A549 (cell line): Measurements from ENCODE around the gene AIF1L.

ENCODE experiments used
- BHLHE40 ChIP-seq: IDR thresholded peaks from 2 replicates; pipeline ENCODE4 v1.6.1; 2012; ENCODE audit warnings: low read depth, low read length, inconsistent platforms
- CBX2 ChIP-seq: fragments of 200-600 bp; sonication (generic); IDR thresholded peaks from 2 replicates; pipeline ENCODE4 v1.6.1; 2016; ENCODE audit warnings: low read depth, mild to moderate bottlenecking, borderline replicate concordance
- JUN ChIP-seq, 2 experiments: fragments of >200 bp; sonication (Bioruptor Twin); formaldehyde crosslinking; IDR thresholded peaks; 2 replicates in 1 of 2; 3 replicates in 1 of 2; pipeline ENCODE4 v1.6.1; 2016 to 2017
- MYC ChIP-seq: IDR thresholded peaks from 2 replicates; pipeline ENCODE4 v1.6.1; 2012; ENCODE audit warnings: mild to moderate bottlenecking, inconsistent platforms, low read length, improper control_type of control experiment, borderline replicate concordance
- POLR2A ChIP-seq: IDR thresholded peaks from 2 replicates; pipeline ENCODE4 v1.6.1; 2012; ENCODE audit warnings: mild to moderate bottlenecking, low read length
- POLR2AphosphoS2 ChIP-seq: conservative IDR thresholded peaks from 2 replicates; pipeline ENCODE4 v1.6.1; 2012; ENCODE audit warnings: low read length, improper control_type of control experiment, inconsistent platforms
- SMC3 ChIP-seq: fragments of >200 bp; sonication (Bioruptor Twin); formaldehyde crosslinking; IDR thresholded peaks from 3 replicates; pipeline ENCODE4 v1.6.1; 2018; ENCODE audit warnings: inconsistent platforms
- TF ChIP-seq, protein P1 (sequence below): fragments of >200 bp; sonication (Bioruptor Twin); formaldehyde crosslinking; IDR thresholded peaks from 3 replicates; pipeline ENCODE4 v1.5.1; 2016
- TF ChIP-seq, protein P2 (sequence below): fragments of 250-450 bp; sonication (Bioruptor Pico); IDR thresholded peaks from 2 replicates; pipeline ENCODE4 v1.5.0; 2021; ENCODE audit warnings: mild to moderate bottlenecking, moderate library complexity, borderline replicate concordance
- TF ChIP-seq, protein P3 (sequence below): fragments of >200 bp; sonication (Bioruptor Twin); formaldehyde crosslinking; IDR thresholded peaks from 3 replicates; pipeline ENCODE4 v1.6.1; 2016

DNA sequence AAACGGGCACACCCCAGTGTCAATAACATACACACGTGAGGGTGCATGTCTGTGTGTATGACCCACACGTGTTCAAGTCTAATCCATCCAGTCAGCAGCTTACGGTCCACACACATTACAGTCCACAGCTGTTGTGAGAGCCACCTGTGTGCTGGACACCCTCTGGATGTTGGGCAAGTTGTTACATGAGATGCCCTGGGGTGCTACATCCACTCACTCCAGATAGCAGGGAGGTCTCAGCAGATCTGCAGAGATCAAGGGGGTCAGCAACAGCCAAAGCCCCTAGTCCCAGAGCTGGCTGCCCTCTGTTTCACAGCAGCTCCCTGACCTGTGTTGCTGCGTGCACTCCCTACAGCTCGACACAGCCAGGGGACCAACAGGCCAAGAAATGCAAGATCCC, 4.3 kb upstream of the AIF1L start:
- TF ChIP-seq POLR2A = no peak
- TF ChIP-seq POLR2AphosphoS2 = no peak
- TF ChIP-seq, protein P1, sequence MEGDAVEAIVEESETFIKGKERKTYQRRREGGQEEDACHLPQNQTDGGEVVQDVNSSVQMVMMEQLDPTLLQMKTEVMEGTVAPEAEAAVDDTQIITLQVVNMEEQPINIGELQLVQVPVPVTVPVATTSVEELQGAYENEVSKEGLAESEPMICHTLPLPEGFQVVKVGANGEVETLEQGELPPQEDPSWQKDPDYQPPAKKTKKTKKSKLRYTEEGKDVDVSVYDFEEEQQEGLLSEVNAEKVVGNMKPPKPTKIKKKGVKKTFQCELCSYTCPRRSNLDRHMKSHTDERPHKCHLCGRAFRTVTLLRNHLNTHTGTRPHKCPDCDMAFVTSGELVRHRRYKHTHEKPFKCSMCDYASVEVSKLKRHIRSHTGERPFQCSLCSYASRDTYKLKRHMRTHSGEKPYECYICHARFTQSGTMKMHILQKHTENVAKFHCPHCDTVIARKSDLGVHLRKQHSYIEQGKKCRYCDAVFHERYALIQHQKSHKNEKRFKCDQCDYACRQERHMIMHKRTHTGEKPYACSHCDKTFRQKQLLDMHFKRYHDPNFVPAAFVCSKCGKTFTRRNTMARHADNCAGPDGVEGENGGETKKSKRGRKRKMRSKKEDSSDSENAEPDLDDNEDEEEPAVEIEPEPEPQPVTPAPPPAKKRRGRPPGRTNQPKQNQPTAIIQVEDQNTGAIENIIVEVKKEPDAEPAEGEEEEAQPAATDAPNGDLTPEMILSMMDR = no peak
- no peak for TF ChIP-seq CBX2
- TF ChIP-seq, protein P2, sequence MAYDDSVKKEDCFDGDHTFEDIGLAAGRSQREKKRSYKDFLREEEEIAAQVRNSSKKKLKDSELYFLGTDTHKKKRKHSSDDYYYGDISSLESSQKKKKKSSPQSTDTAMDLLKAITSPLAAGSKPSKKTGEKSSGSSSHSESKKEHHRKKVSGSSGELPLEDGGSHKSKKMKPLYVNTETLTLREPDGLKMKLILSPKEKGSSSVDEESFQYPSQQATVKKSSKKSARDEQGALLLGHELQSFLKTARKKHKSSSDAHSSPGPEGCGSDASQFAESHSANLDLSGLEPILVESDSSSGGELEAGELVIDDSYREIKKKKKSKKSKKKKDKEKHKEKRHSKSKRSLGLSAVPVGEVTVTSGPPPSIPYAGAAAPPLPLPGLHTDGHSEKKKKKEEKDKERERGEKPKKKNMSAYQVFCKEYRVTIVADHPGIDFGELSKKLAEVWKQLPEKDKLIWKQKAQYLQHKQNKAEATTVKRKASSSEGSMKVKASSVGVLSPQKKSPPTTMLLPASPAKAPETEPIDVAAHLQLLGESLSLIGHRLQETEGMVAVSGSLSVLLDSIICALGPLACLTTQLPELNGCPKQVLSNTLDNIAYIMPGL (CRISPR knock-in tag) = no peak
- no peak for TF ChIP-seq JUN (IDR thresholded peaks at IDR 0.05)
- no peak for TF ChIP-seq MYC
- TF ChIP-seq, protein P3, sequence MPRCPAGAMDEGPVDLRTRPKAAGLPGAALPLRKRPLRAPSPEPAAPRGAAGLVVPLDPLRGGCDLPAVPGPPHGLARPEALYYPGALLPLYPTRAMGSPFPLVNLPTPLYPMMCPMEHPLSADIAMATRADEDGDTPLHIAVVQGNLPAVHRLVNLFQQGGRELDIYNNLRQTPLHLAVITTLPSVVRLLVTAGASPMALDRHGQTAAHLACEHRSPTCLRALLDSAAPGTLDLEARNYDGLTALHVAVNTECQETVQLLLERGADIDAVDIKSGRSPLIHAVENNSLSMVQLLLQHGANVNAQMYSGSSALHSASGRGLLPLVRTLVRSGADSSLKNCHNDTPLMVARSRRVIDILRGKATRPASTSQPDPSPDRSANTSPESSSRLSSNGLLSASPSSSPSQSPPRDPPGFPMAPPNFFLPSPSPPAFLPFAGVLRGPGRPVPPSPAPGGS = no peak
- no peak for TF ChIP-seq SMC3
- no peak for TF ChIP-seq BHLHE40
